Endothelial cell of umbilical vein (primary cell): ENCODE measurements around the gene COL13A1. TPM values are rescaled to one million over a fixed set of nuclear protein-coding genes. Genes with fewer than 3 reads are reported as not detected.

Source experiments
- BruUV-seq: library from RNA; stranded (reverse); fragments of 400-500 nt; replicated peaks from 2 replicates; lab custom pipeline; 2021; lab: Mats Ljungman, UMichigan
- CTCF ChIA-PET: fragments of 300-600, 350-600 bp; sonication (Branson Sonifier 250); formaldehyde crosslinking; loops from one replicate; lab custom pipeline; 2021; ENCODE audit warnings: antibody characterized with exemption, inconsistent platforms; lab: Charles Lee
- POLR2A ChIA-PET: fragments of 300-600, 350-600 bp; sonication (Branson Sonifier 250); formaldehyde crosslinking; loops from one replicate; lab custom pipeline; 2021; ENCODE audit warnings: antibody characterized with exemption, inconsistent platforms; lab: Charles Lee
- DNase-seq: peaks from one replicate; pipeline ENCODE4 v3.0.0-alpha.2; 2011; ENCODE audit warnings: low read depth, low spot score
- FAIRE-seq: peaks from 2 replicates; lab custom pipeline; 2011; peaks lifted over from hg19 to GRCh38; lab: Jason Lieb, UNC
- H2AFZ ChIP-seq: 2 replicates; pipeline ENCODE4 v1.6.0; 2012; ENCODE audit warnings: low read depth, low read length, control low read depth, inconsistent platforms
- H3K27ac ChIP-seq: 2 replicates; pipeline ENCODE4 v1.5.1; 2011; ENCODE audit warnings: low read depth, mild to moderate bottlenecking, control low read depth, low read length, moderate library complexity; ENCODE audit not compliant: insufficient read depth
- H3K27me3 ChIP-seq, 2 experiments: 2 replicates each; pipeline versions ENCODE4 v1.6.0 to v1.6.1; 2011; ENCODE audit warnings: low read length in 2 of 2, mixed read lengths in 1 of 2; ENCODE audit not compliant: control insufficient read depth in 2 of 2, insufficient read depth in 2 of 2
- H3K36me3 ChIP-seq, 2 experiments: 2 replicates in 1 of 2; 3 replicates in 1 of 2; pipeline ENCODE4 v1.5.1; 2011; ENCODE audit warnings: low read length in 2 of 2, mild to moderate bottlenecking in 1 of 2, moderate library complexity in 1 of 2; ENCODE audit not compliant: control insufficient read depth in 2 of 2, insufficient read depth in 2 of 2; ENCODE audit errors: extremely low read depth in 1 of 2
- H3K4me1 ChIP-seq: 3 replicates; pipeline ENCODE4 v1.5.1; 2011; ENCODE audit warnings: mild to moderate bottlenecking, low read length; ENCODE audit not compliant: control insufficient read depth, insufficient read depth; ENCODE audit errors: extremely low read depth
- H3K4me2 ChIP-seq: 2 replicates; pipeline ENCODE4 v1.6.1; 2011; ENCODE audit warnings: low read length, control low read depth, mixed read lengths; ENCODE audit not compliant: insufficient read depth
- H3K4me3 ChIP-seq, 3 experiments: fragments of 200-600 bp in 1 of 3; sonication (generic), shearing (Covaris generic) in 1 of 3; replicated peaks in 1 of 3; 2 replicates each; pipeline ENCODE4 v1.5.1; 2011 to 2016; ENCODE audit warnings: control low read depth in 3 of 3, low read length in 3 of 3, mild to moderate bottlenecking in 2 of 3, inconsistent platforms in 1 of 3, low read depth in 1 of 3, moderate library complexity in 1 of 3; ENCODE audit not compliant: insufficient read depth in 1 of 3
- H3K79me2 ChIP-seq: 2 replicates; pipeline ENCODE4 v1.6.0; 2012; ENCODE audit warnings: low read length, inconsistent platforms; ENCODE audit not compliant: control insufficient read depth, insufficient read depth
- H3K9ac ChIP-seq: replicated peaks from 2 replicates; pipeline ENCODE3; 2011; ENCODE audit warnings: low read length, control low read depth; ENCODE audit not compliant: insufficient read depth; ENCODE audit errors: extremely low read depth
- H3K9me1 ChIP-seq: replicated peaks from 3 replicates; pipeline ENCODE4 v1.6.0; 2011; ENCODE audit warnings: mild to moderate bottlenecking, low read length; ENCODE audit not compliant: control insufficient read depth, insufficient read depth; ENCODE audit errors: extremely low read depth
- H3K9me3 ChIP-seq: replicated peaks from 2 replicates; pipeline ENCODE4 v1.5.1; 2012; ENCODE audit warnings: low read length, inconsistent platforms; ENCODE audit not compliant: control insufficient read depth, insufficient read depth
- H4K20me1 ChIP-seq: replicated peaks from 2 replicates; pipeline ENCODE3; 2011; ENCODE audit warnings: mild to moderate bottlenecking, low read length; ENCODE audit not compliant: control insufficient read depth, insufficient read depth; ENCODE audit errors: extremely low read depth
- EZH2 ChIP-seq: IDR thresholded peaks from 2 replicates; pipeline ENCODE4 v1.6.1; 2012; ENCODE audit warnings: borderline replicate concordance, low read depth, mild to moderate bottlenecking, moderate library complexity, low read length, inconsistent platforms; ENCODE audit not compliant: severe bottlenecking
- FOS ChIP-seq: IDR thresholded peaks from 2 replicates; pipeline ENCODE4 v1.6.1; 2011; ENCODE audit warnings: mild to moderate bottlenecking, low read length, moderate library complexity, borderline replicate concordance; ENCODE audit not compliant: insufficient read depth
- GATA2 ChIP-seq: IDR thresholded peaks from 2 replicates; pipeline ENCODE4 v1.7.0; 2011; ENCODE audit warnings: low read depth, mild to moderate bottlenecking, moderate library complexity, mixed read lengths, low read length; ENCODE audit not compliant: insufficient read length, insufficient read depth
- JUN ChIP-seq: IDR thresholded peaks from 2 replicates; pipeline ENCODE4 v1.6.1; 2011; ENCODE audit warnings: borderline replicate concordance, low read depth; ENCODE audit not compliant: insufficient read length, insufficient read depth
- MYC ChIP-seq: IDR thresholded peaks from one replicate; pipeline ENCODE4 v1.6.1; 2011; ENCODE audit warnings: mild to moderate bottlenecking, low read depth, low read length
- POLR2A ChIP-seq: IDR thresholded peaks from 2 replicates; pipeline ENCODE4 v1.6.1; 2012; ENCODE audit warnings: low read depth, mild to moderate bottlenecking, control low read depth, low read length
- POLR2AphosphoS5 ChIP-seq: IDR thresholded peaks from 2 replicates; pipeline ENCODE4 v1.6.1; 2012; ENCODE audit warnings: low read depth, mild to moderate bottlenecking, control low read depth, low read length, moderate library complexity; ENCODE audit not compliant: insufficient read depth
- dilution Hi-C: fragments of 300-500 bp; cut with MboI; formaldehyde crosslinking; loops from one replicate; pipeline ENCODE4 v1.15.0; 2019; ENCODE audit warnings: low sequenced_read_pairs; ENCODE audit not compliant: extremely low pct_ligation_motif_present
- intact Hi-C: fragments of 100-400 bp; cut with micrococcal nuclease; formaldehyde crosslinking; loops from one replicate; pipeline ENCODE4 v1.10.0; 2022
- polyA plus RNA-seq, 4 experiments: library from polyadenylated mRNA; depleted of rRNA in 3 of 4; stranded (reverse) in 3 of 4; unstranded in 1 of 4; fragments of >200 nt; gene quantifications; 2 replicates each; pipeline versions ENCODE4 v1.2.1 to v1.2.3, GENCODE V29; 2011 to 2012; ENCODE audit warnings: missing spikeins in 1 of 4
- total RNA-seq: library from RNA; stranded (reverse); gene quantifications from 2 replicates; pipeline ENCODE4 v1.2.3, GENCODE V29; 2021
- TF ChIP-seq, protein P1 (sequence below), 2 donors: IDR thresholded peaks; 1 replicate in 1 of 2; 2 replicates in 1 of 2; pipeline ENCODE4 v1.5.1; 2011; ENCODE audit warnings: low read length in 2 of 2, mild to moderate bottlenecking in 2 of 2, moderate library complexity in 2 of 2, control low read depth in 1 of 2, inconsistent platforms in 1 of 2, low read depth in 1 of 2; ENCODE audit not compliant: insufficient read depth in 1 of 2; ENCODE audit errors: extremely low read depth in 1 of 2

COL13A1 gene
- total and polyA plus RNA-seq, 2 donors (not counting 3 experiments of a cell fraction or from before 2014, with no cell fraction given): 21.4 to 47.5 TPM

DNA sequence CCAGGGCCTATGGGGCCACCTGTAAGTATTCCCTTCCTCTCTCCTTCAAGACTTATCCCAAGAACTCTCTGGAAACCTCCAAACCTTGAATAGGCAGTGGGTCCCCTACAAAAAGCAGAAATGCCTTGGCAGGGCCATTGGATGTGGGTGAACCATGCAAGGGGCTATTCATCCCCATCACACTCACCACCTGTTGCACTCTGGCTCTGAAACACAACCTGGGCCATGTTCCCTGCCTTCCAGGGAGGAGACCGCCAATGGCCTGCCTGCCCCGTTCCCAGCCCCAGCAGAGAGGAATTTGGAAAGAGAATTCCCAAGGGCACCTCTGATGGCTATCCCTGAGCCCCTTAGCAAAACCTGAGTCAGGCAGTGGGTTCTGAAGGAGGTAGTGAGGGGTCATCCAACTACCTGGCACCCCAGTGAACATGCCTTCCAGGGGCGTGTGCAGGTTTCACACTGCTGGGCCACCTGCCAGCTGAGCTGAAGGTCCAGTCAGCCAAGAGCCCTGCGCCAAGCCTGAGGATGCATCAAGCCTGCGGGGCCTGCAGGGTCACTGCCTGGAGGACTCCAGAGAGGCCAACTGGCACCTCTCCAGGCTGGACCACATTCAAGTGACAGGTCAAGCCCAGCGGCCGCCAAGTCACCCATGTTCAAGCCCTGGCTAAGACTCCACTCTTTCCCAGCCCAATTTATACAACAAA lies 101.3 kb downstream of the COL13A1 start:
- POLR2A ChIA-PET: no interaction called here
- FAIRE-seq: no peak

DNA sequence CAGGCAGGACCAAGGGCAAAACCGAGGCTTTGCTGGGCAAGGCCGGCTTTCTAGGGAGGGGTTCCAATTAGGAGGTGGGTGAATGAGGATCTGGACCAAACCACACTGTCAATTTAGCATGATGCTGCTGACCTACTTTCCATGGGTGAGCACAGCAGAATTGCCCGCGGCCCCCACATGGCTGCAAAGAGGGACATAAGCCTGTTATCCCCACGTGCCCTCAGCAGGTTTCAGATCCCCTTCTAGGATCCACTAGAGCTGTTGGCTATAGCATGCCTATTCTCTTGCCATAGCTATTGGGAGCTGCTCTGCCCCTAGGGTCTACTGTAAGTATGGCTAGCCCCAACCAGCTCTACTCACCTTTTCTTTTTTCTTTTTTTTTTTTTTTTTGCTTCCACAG lies 102.8 kb downstream of the COL13A1 start:
- no peaks in the 10 kb centered on the region for H4K20me1 ChIP-seq
- no peaks in the 10 kb centered on the region for H3K27me3 ChIP-seq
- no TSS peak for BruUV-seq
- no peaks in the 10 kb centered on the region for H3K9me3 ChIP-seq
- H3K9ac ChIP-seq: no peak overlapping the region
- ChIA-PET CTCF (interaction anchor here (0.7 to 1.8 kb wide), 5 partner anchors 10 to 116 kb away, joined by 3 to 10 read pairs (median 5); no protein-coding TSS in a partner anchor), POLR2A (no interaction called here)
- FAIRE-seq: no peak
- no peaks in the 10 kb centered on the region for H3K9me1 ChIP-seq
- intact Hi-C loops (no loop called here), dilution Hi-C loops (no loop called here)
- TF ChIP-seq, protein P1, sequence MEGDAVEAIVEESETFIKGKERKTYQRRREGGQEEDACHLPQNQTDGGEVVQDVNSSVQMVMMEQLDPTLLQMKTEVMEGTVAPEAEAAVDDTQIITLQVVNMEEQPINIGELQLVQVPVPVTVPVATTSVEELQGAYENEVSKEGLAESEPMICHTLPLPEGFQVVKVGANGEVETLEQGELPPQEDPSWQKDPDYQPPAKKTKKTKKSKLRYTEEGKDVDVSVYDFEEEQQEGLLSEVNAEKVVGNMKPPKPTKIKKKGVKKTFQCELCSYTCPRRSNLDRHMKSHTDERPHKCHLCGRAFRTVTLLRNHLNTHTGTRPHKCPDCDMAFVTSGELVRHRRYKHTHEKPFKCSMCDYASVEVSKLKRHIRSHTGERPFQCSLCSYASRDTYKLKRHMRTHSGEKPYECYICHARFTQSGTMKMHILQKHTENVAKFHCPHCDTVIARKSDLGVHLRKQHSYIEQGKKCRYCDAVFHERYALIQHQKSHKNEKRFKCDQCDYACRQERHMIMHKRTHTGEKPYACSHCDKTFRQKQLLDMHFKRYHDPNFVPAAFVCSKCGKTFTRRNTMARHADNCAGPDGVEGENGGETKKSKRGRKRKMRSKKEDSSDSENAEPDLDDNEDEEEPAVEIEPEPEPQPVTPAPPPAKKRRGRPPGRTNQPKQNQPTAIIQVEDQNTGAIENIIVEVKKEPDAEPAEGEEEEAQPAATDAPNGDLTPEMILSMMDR (IDR thresholded peaks at IDR 0.05; ENCODE audit: extremely low read depth in 1 of 2, insufficient read depth in 1 of 2, low read depth in 1 of 2, low read length in 2 of 2): no peak
- TF ChIP-seq MYC: no peak
- TF ChIP-seq EZH2: no peak
- no peak for TF ChIP-seq POLR2AphosphoS5
- no peak for TF ChIP-seq GATA2
- TF ChIP-seq JUN: no peak
- TF ChIP-seq FOS: no peak
- H3K4me3 ChIP-seq: no peak overlapping the region
- H2AFZ ChIP-seq: no peak overlapping the region
- H3K79me2 ChIP-seq: no peaks in the 10 kb centered on the region
- no peak for DNase-seq
- no peaks in the 10 kb centered on the region for H3K36me3 ChIP-seq
- H3K27ac ChIP-seq: no peak overlapping the region
- no peak overlapping the region for H3K4me2 ChIP-seq
- peaks cover 11% of the 10 kb centered on the region for H3K4me1 ChIP-seq

More for the DNA sequence above, 101.3 kb downstream of the COL13A1 start:
- no peaks in the 10 kb centered on the region for H3K9me1 ChIP-seq
- no peak overlapping the region for H3K4me3 ChIP-seq
- H4K20me1 ChIP-seq: no peaks in the 10 kb centered on the region
- BruUV-seq: no TSS peak
- intact Hi-C loops (no loop called here), dilution Hi-C loops (no loop called here)
- no peaks in the 10 kb centered on the region for H3K79me2 ChIP-seq
- H3K4me2 ChIP-seq: no peak overlapping the region
- H3K36me3 ChIP-seq: no peaks in the 10 kb centered on the region
- CTCF ChIA-PET: interaction anchor here (2.7 kb wide), 1 partner anchor 56 kb away, joined by 19 read pairs; no protein-coding TSS in a partner anchor
- H3K9ac ChIP-seq: no peak overlapping the region
- H3K4me1 ChIP-seq: peaks cover 11% of the 10 kb centered on the region
- TF ChIP-seq POLR2A (no peak), POLR2AphosphoS5 (no peak), FOS (no peak)
- no peaks in the 10 kb centered on the region for H3K27me3 ChIP-seq
- H3K27ac ChIP-seq: no peak overlapping the region
- no peaks in the 10 kb centered on the region for H3K9me3 ChIP-seq
- DNase-seq: no peak
- H2AFZ ChIP-seq: no peak overlapping the region
